Measurements from ENCODE around the gene NXPE4. TPM values are rescaled to one million over a fixed set of nuclear protein-coding genes. Genes with fewer than 3 reads are reported as not detected.
A peak's percentile ranks its signal among the peaks of the same experiment; 100 is the strongest.
"Not testable (repeated sequence)": the region's sequence is repeated elsewhere in the genome, so short reads cannot be mapped to it uniquely, and the experiment has no call there.

Gene NXPE4
- 0.11 TPM in 1 of 3 replicates, not detected in the others for total RNA-seq (2021)
- not detected for Bru-seq, nascent RNA
- long read RNA-seq, experiment 1: 0 reads
- long read RNA-seq, experiment 2: 0 reads
- long read RNA-seq, experiment 3: 0 reads

DNA sequence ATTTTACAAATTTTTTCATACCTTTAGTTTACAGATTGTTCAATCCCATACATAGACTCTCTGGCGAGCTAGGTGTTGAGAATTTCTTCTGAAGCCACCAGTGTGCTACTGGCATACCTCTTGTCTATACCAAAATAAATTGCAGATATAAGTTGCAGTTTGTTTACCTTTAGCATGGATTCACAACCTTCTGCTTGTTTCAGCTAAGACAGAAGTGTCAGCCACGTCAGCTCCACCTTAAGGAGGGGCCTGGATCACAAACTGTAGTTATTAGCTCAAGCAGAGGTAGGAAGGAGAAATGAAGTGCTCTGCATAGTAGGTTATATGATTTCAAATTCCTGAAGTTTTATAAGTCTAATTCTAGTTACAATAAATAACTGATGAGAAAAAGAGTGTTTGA is at the start of gene NXPE4:
Gene NXPE4 (minus strand): TSS at position 216 of the 400 bp plus-strand sequence. CDS start 1,027 bp downstream, outside the sequence.
- H3K4me3 Mint-ChIP-seq: no peak within 1 kb of the TSS
- CTCF ChIA-PET: no interaction called here

DNA sequence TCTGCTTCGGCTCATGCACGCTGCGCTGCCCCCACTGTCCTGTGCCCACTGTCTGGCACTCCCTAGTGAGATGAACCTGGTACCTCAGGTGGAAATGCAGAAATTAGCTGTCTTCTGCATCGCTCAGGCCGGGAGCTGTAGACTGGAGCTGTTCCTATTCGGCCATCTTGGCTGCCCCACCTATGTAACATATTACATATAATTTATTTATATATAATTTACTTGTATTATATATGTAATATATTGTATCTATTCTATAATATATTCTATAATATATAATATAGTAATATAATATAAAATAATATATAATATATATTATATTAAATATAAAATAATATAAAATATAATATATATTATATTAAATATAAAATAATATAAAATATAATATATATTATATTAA is 43.9 kb upstream of the NXPE4 start:
- POLR2A ChIA-PET; H3K27ac Mint-ChIP-seq; ATAC-seq; H3K27me3 Mint-ChIP-seq (ENCODE audit: low read depth); H3K4me3 Mint-ChIP-seq; CTCF ChIA-PET; H3K4me1 Mint-ChIP-seq; DNase-seq (ENCODE audit: low spot score): not testable (repeated sequence)
- Mint-ChIP-seq H3K36me3 (peaks cover 13% of the 10 kb centered on the region), H3K9me3 (peaks cover 33% of the 10 kb centered on the region)
- TF ChIP-seq HMGA2 (CRISPR knock-in tag; IDR thresholded peaks at IDR 0.05): peak; percentile 90

More for the DNA sequence above, at the start of gene NXPE4:
- TF ChIP-seq ZNF263 (CRISPR knock-in tag; IDR thresholded peaks at IDR 0.05; ENCODE audit: low read depth) (no peak), TP53 (CRISPR knock-in tag; IDR thresholded peaks at IDR 0.05) (no peak), PRRX2 (CRISPR knock-in tag; IDR thresholded peaks at IDR 0.05) (no peak), ZNF219 (CRISPR knock-in tag; IDR thresholded peaks at IDR 0.05; ENCODE audit: borderline replicate concordance) (no peak), ZNF121 (CRISPR knock-in tag; IDR thresholded peaks at IDR 0.05) (no peak), NR3C1 (CRISPR knock-in tag; conservative IDR thresholded peaks at IDR 0.05; ENCODE audit: low read depth) (no peak), KAT7 (CRISPR knock-in tag; IDR thresholded peaks at IDR 0.05; ENCODE audit: borderline replicate concordance) (no peak), ZNF317 (CRISPR knock-in tag; IDR thresholded peaks at IDR 0.05; ENCODE audit: borderline replicate concordance, low read depth) (no peak), NFATC4 (CRISPR knock-in tag; IDR thresholded peaks at IDR 0.05) (no peak), NFE2L1 (CRISPR knock-in tag; IDR thresholded peaks at IDR 0.05) (no peak)
- TF ChIP-seq, protein P1, sequence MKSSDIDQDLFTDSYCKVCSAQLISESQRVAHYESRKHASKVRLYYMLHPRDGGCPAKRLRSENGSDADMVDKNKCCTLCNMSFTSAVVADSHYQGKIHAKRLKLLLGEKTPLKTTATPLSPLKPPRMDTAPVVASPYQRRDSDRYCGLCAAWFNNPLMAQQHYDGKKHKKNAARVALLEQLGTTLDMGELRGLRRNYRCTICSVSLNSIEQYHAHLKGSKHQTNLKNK (CRISPR knock-in tag; IDR thresholded peaks at IDR 0.05): no peak
- TF ChIP-seq, protein P2, sequence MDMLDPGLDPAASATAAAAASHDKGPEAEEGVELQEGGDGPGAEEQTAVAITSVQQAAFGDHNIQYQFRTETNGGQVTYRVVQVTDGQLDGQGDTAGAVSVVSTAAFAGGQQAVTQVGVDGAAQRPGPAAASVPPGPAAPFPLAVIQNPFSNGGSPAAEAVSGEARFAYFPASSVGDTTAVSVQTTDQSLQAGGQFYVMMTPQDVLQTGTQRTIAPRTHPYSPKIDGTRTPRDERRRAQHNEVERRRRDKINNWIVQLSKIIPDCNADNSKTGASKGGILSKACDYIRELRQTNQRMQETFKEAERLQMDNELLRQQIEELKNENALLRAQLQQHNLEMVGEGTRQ (CRISPR knock-in tag; IDR thresholded peaks at IDR 0.05): no peak
- TF ChIP-seq, protein P3, sequence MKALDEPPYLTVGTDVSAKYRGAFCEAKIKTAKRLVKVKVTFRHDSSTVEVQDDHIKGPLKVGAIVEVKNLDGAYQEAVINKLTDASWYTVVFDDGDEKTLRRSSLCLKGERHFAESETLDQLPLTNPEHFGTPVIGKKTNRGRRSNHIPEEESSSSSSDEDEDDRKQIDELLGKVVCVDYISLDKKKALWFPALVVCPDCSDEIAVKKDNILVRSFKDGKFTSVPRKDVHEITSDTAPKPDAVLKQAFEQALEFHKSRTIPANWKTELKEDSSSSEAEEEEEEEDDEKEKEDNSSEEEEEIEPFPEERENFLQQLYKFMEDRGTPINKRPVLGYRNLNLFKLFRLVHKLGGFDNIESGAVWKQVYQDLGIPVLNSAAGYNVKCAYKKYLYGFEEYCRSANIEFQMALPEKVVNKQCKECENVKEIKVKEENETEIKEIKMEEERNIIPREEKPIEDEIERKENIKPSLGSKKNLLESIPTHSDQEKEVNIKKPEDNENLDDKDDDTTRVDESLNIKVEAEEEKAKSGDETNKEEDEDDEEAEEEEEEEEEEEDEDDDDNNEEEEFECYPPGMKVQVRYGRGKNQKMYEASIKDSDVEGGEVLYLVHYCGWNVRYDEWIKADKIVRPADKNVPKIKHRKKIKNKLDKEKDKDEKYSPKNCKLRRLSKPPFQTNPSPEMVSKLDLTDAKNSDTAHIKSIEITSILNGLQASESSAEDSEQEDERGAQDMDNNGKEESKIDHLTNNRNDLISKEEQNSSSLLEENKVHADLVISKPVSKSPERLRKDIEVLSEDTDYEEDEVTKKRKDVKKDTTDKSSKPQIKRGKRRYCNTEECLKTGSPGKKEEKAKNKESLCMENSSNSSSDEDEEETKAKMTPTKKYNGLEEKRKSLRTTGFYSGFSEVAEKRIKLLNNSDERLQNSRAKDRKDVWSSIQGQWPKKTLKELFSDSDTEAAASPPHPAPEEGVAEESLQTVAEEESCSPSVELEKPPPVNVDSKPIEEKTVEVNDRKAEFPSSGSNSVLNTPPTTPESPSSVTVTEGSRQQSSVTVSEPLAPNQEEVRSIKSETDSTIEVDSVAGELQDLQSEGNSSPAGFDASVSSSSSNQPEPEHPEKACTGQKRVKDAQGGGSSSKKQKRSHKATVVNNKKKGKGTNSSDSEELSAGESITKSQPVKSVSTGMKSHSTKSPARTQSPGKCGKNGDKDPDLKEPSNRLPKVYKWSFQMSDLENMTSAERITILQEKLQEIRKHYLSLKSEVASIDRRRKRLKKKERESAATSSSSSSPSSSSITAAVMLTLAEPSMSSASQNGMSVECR (CRISPR knock-in tag; IDR thresholded peaks at IDR 0.05; ENCODE audit: borderline replicate concordance): no peak
- TF ChIP-seq, protein P4, sequence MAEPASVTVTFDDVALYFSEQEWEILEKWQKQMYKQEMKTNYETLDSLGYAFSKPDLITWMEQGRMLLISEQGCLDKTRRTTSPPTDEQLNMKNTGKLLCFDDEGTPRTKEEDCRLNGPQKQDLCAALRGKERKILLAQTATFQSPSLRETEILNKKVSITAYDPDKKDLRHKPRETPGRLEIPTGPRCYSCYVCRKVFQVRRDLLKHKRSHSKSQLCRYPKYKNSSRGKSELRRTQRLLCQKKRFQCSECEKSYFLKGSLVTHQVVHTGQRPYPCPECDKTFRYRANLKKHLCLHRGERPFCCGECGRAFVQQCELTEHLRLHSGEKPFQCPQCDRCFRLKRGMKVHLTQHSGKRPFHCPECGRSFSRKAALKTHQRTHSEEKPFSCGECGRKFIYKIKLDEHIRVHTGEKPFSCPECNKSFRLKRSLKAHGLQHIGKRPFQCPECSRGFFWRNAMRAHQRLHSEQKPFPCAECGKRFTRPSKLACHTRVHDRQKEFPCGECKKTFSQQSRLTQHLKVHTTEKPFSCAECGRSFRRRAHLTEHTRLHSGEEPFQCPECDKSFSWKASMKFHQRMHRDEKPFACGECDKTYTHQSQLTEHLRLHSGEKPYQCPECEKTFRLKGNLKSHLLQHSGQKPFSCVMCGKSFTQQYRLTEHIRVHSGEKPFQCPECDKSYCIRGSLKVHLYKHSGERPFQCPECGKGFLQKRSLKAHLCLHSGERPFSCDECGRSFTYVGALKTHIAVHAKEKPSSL (CRISPR knock-in tag; conservative IDR thresholded peaks at IDR 0.05): no peak
- TF ChIP-seq, protein P5, sequence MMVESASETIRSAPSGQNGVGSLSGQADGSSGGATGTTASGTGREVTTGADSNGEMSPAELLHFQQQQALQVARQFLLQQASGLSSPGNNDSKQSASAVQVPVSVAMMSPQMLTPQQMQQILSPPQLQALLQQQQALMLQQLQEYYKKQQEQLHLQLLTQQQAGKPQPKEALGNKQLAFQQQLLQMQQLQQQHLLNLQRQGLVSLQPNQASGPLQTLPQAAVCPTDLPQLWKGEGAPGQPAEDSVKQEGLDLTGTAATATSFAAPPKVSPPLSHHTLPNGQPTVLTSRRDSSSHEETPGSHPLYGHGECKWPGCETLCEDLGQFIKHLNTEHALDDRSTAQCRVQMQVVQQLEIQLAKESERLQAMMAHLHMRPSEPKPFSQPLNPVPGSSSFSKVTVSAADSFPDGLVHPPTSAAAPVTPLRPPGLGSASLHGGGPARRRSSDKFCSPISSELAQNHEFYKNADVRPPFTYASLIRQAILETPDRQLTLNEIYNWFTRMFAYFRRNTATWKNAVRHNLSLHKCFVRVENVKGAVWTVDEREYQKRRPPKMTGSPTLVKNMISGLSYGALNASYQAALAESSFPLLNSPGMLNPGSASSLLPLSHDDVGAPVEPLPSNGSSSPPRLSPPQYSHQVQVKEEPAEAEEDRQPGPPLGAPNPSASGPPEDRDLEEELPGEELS (CRISPR knock-in tag; IDR thresholded peaks at IDR 0.05): no peak
- no peaks in the 10 kb centered on the region for H3K27me3 Mint-ChIP-seq (ENCODE audit: low read depth)
- H3K4me1 Mint-ChIP-seq: no peaks in the 10 kb centered on the region
- H3K36me3 Mint-ChIP-seq: no peaks in the 10 kb centered on the region
- POLR2A ChIA-PET: no interaction called here
- ATAC-seq (no peak), DNase-seq (ENCODE audit: low spot score) (no peak)
- no peak within 1 kb of the TSS for H3K27ac Mint-ChIP-seq
- H3K9me3 Mint-ChIP-seq: peaks cover 8% of the 10 kb centered on the region; the same call in 1 of the 2 replicates
